Body of pancreas (tissue), 4 donors: ENCODE data around the gene SPATA13.

Experiments used
- CTCF ChIP-seq, 7 experiments: fragments of 450-650 bp in 4 of 7; fragments of 200-600 bp in 3 of 7; sonication (generic) in 3 of 7; IDR thresholded peaks; one replicate each; pipeline ENCODE4 v1.5.1; 2016 to 2019; ENCODE audit warnings: antibody characterized with exemption in 7 of 7
- POLR2A ChIP-seq, 3 donors: fragments of 450-650 bp; IDR thresholded peaks; one replicate each; pipeline ENCODE4 v1.6.1; 2016; ENCODE audit warnings: antibody characterized with exemption in 3 of 3, mild to moderate bottlenecking in 2 of 3

DNA sequence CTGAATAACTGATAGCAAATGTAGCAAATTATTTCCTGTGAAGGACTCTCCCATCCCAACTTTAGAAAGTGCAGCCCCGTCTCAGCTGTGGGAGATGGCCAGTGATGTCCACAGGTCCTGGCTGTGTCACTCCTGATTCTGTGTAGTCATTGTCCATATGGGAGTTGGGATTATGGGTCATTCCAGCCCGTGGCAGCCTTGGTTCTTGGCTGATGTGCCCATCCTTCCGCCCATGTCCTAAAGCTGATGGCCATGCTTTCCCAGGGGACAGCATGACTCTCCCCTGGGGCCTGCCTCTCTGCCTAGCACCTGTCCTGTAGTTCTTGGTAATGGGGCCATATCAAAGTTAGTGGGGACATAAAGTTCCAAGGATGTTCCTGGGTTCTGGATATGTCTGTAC lies 104.9 kb downstream of the SPATA13 start:
- TF ChIP-seq POLR2A (IDR thresholded peaks at IDR 0.05): no peak
- no peak for TF ChIP-seq CTCF (IDR thresholded peaks at IDR 0.05)
